GM19438 (cell line): Measurements from ENCODE around the gene SPEM1.

Experiments used
- ATAC-seq: cut with Tn5 transposase; IDR thresholded peaks from one replicate; pipeline ENCODE4 v1.9.1; 2021; ENCODE audit warnings: low read depth; ENCODE audit not compliant: unreplicated experiment

Gene SPEM1

DNA sequence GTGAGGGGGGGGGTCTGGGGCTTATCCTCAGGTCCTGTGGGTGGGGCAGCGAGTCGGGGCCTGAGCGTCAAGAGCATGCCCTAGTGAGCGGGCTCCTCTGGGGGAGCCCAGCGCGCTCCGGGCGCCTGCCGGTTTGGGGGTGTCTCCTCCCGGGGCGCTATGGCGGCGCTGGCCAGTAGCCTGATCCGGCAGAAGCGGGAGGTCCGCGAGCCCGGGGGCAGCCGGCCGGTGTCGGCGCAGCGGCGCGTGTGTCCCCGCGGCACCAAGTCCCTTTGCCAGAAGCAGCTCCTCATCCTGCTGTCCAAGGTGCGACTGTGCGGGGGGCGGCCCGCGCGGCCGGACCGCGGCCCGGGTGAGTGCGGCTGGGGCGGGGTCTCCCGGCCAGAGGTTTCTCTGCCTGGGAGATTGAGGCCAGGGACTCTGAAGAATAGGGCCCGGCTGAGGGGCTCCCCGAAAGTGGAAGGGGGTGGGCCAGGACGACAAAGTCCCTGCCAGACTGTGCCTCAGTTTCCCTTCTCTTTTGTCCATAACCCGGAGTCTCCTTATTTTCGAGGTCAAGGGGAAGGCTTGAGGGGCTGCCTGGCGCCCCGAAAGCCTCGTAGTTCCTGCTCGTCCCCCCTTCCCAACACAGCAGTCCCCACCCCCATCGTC lies 19.5 kb downstream of the SPEM1 start, which contains the start of gene FGF11:
FGF11 (plus strand) TSS at position 51 of the 651 bp plus-strand sequence; CDS start at position 160, 109 bp downstream.
- ATAC-seq = no peak

DNA sequence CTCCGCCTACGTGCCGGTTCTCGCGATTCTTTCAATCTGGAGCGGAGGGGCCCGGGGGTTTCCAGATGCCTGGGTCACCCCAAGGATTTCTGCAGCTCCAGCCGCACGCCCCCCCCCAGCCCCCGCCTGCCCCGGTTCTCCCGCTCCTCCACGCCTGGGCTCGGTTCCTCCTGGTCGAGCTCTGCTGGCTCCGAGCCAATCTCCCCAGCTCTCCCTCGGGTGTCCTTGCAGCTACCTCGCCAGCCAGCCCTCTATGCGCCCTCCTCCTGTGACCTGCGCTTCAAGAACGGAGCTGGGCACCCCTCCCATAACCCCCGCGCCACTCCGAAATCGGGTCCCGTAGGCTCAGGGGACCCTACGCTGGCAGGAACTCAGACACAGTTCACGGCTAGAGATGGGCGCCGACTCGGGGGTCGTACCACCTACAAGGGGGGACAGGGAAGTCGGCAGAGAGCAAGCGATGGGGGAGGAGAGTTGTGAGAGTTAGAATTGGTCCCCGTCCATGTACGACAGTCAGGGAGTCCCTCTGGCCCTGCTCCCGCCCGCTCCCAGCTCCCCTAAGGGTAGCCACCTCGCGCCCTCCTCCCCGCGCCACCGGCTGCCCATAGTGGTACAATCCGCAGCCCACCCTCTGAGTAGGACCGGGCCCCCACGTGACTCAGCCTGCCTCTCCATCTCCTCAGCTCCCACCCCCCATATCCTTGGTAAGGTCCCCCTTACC lies 20.1 kb downstream of the SPEM1 start:
- ATAC-seq = no peak

DNA sequence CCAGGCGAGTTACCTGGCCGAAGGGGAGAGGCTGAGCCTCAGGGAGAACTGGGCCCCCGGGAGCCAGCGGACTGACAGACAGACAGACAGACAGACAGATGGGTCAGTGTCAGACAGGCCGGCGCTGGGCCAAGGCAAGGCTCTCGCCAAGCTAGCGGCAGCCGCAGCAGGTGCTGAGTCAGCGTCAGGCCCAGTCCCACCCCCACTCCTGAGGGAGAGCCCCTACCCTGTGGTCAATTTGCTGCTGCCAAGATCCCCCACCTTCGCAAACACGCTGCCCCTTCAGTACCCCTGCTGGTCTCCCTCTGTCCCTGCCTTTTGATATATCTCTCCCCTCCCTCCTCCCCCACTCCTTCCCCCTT lies 20.7 kb downstream of the SPEM1 start:
- ATAC-seq = no peak

DNA sequence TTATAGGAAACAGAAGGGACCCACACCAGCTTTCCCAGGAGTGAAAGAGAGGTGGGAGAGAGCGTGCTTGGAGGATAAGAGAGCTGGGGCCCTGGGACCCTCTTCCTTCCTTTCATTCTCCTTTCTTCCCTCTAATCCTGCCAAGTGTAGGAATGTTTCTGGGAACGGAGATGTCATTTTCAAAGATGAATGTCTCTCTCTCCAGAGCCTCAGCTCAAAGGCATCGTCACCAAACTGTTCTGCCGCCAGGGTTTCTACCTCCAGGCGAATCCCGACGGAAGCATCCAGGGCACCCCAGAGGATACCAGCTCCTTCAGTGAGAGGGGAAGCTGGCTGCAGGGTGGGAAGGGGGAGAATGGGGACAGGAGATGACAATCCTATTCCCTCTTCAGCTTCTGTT lies 21.1 kb downstream of the SPEM1 start:
- no peak for ATAC-seq

- ATAC-seq = no peak
Observed at GRCh38 chr17:7442142-7442541, 22.0 kb downstream of the SPEM1 start.

GRCh38 chr17:7443499-7444485 lies 23.7 kb downstream of the SPEM1 start:
- ATAC-seq = no peak

DNA sequence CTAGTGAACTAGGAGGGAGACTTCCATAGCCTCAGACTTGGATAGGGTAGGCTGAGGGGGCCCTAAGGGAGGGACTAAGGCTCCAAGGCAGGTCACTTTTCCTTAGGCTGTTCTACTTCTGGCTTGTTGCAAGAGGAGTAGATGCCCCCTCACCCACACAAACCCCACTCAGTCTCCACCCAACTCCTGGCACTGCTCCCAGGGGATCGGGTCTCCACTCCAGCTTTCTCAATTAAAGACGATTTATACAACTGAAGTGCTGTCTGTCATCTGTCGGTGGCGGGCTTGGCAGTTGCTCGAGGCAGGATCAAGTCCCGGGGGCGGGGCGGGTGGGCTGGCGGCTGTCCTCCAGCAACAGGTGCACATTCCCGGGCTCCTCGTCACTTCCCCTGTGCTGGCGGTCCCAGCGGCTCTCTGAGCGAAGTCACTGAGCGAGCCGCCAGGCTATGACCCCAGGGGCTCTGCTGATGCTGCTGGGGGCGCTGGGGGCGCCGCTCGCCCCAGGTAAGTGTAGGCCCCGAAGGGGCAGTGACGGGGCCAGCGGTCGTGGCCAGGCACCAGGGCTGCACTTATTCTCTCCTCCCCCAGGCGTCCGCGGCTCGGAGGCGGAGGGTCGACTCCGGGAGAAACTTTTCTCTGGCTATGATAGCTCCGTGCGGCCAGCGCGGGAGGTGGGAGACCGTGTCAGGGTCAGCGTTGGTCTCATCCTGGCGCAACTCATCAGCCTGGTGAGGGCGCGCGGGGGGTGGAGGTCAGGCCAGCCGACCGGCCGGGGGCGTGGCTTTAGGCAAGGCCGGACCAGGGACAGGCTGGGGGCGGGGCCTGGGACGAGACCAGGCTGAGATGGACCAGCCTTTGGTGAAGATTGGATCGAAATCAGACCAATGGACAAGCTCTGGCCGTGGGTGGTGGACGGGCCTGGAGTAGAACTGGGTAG lies 24.8 kb downstream of the SPEM1 start, which contains the start of gene CHRNB1:
CHRNB1 (plus strand) TSS at position 380 of the 937 bp plus-strand sequence; CDS start at position 447, 67 bp downstream.
- no peak for ATAC-seq

DNA sequence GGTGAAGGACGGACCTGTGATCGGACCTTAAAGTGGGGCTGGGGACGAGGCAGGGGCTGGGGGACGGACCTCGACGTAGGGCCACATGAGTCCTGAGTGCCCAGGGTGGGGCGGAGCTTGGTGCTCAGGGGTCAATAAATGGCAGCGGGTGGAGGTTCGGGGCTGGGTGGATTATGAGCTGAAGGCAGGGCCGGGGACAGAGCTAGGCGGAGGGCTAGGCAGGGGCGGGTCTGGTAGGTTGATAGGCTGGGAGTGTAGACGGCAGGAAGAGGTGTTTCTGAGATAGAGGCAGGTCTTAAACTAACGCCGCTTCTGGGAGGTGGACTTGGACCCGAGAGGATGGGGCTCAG lies 25.5 kb downstream of the SPEM1 start:
- no peak for ATAC-seq

GRCh38 chr17:7448461-7448860 lies 28.3 kb downstream of the SPEM1 start:
- ATAC-seq = no peak

GRCh38 chr17:7459961-7460545 lies 39.9 kb downstream of the SPEM1 start:
- no peak for ATAC-seq

DNA sequence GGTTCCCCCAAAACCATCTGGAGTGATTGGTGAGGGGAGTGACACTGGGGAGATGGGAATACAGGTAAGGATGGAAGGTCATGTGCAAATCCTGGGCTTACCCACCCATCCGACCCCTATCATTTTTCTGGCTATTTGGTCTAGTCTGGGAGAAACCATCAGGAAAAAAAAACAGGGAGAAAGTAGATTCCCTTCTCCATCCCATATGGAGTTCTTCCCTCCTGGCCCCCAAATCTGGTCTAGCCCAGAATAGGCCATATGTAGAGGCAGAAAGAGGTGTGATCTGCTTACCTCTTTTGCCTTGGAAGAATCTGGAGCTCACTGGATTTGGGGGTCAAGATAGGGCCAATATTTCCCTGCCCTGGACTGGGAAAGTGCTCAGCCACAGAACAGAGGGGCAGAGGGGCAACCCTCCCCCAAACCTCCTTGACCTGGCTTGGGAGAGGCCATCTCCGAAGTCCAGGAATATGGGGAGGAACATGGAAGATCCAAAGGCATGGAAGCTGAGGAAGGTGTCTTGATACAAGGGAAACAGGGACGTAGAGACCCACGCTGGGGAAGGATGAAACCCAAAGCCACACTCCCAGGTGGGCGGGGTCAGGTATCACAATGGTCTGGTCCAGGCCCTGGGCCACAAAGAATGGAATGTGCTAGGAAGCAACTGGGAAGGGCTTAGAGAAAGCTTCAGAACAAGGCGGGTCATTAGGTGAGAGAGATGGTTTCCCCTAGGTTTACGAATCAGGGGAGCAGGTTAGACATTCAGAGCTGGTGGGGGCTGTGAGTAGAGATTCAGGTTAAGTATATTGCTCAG lies 40.9 kb downstream of the SPEM1 start:
- ATAC-seq = no peak

- no peak for ATAC-seq
Observed at GRCh38 chr17:7462474-7463371, 42.6 kb downstream of the SPEM1 start.

DNA sequence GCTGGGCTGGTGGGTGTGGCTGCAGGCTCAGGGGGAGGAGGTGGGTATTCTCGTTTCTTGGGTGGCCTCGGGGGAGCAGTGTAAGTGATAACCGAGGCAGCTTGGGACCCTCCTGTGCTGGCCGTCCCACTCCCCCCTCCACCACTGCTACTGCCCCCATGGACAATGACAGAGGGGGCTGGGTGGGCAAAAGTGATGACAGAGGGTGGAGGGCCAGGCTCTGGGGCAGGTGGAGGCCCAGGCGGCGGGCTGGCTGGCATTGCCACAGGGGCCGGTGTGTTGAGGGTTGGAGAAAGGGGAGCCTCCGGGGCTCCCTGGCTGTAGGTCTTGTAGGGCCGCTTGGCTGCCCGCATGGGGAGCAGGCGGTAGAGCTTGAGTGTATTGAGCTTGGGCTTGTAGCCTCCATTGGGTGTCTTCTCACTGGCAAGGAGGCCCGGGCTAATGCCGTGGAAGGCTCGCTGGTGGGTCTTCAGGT lies 43.3 kb downstream of the SPEM1 start:
- ATAC-seq = no peak

DNA sequence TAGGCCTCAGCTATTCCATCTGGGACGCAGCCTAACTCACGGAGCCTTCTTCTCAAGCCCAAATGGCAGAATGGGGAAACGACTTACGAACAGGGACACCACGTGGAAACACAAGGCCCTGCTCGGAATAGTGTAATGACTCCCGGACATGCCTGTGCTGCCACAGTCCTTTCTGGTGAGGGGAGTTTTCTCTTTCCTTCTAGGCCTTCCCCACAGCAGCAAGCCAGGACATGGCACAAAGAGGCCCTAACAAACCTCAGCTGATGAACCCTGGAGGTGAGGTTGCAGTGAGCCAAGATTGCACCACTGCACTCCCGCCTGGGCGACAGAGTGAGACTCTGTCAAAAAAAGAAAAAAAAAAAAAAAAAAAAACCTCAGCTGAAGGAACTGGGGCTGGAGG lies 44.0 kb downstream of the SPEM1 start:
- ATAC-seq = no peak

DNA sequence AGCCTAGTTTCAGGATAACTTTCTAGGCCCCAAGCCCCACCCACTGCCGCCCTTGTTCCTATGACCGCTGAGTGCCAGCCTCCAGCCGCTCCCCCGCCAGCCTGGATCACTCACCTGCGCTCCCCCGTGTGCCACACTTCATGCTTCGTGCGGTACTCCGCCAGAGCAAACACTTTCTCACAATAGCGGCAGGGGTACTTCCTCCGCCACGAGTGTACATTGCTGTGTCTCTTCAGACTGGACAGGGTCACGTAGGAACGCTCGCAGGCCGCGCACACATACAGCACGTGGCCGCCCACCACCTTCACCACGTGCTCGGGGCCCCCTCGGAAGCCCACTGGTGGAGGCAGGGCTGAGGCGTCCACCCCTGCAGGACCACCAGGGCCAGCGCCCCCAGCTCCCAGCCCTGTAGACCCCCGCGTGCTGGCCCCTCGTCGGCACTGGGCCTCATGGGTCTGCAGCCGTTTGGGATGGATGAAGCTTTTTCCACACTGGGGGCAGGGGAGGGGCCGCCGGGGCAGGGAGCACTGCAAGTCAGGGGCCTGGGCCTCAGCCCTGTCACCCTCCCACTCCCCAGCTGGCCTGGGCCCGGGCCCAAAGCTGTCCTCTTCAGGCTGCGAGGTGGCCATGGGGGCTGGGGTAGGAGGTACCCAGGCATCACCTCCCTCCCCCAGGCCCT lies 45.6 kb downstream of the SPEM1 start:
- ATAC-seq = no peak

DNA sequence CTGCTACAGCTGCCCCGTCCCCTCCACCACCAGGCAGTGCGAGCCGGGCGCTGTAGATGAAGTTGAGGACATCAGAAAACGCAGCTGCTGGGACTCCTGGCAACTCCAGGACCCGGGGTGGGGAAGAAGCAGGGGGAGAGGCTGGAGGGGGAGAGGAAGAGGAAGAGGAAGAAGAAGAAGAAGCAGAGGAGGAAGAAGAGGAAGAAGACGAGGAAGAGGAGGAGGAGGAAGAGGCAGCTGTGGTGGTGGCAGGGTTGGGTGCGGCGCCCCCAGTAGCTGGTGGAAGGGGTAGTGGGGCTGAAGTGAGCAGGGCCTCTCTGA lies 46.2 kb downstream of the SPEM1 start:
- ATAC-seq = no peak

DNA sequence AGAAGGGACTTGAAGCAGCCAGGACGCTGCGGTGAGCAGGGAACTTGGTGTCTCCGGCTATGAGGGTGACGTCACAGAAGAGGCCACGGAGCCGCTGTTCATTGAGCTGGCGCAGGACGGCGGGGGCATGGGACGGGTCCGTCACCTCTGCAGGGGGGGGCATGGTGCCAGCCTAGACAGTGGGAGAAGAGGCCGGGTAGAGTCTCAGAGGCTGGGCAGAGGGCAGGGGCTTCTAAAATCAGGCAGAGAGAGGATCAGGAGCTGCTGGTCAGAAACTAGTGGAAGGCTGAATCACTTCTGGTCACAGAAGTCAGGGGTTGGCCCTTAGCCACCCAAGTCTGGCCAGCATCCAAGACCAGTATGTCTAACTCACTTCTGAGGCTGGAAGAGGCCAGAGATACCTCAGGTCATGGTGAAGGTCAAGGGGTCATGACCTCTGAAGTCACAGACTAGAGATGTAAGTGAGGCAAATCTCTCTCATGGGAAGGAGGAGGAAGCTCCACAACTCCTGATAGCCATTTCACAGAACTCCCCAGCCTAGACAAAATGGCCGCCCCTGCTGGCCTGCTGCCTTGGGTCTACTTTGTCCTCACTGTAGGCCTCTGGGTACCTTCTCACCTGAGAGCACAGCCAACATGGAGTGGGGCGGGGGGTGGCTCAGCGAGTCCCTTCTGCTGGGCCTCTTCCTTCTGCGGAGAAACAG lies 46.7 kb downstream of the SPEM1 start:
- no peak for ATAC-seq
